Panc1 (cell line): ENCODE results near the gene WLS. TPM values are rescaled to one million over a fixed set of nuclear protein-coding genes. Genes with fewer than 3 reads are reported as not detected.

Source experiments
- ATAC-seq: fragments of 200-7000 bp; cut with Tn5 transposase; 2 replicates; pipeline ENCODE4 v1.9.1; 2020; ENCODE audit warnings: mild to moderate bottlenecking, moderate library complexity
- BruUV-seq: library from RNA; stranded (reverse); fragments of 400-500 nt; replicated peaks from 2 replicates; lab custom pipeline; 2021; lab: Mats Ljungman, UMichigan
- CTCF ChIA-PET: fragments of 300-600 bp; sonication (Branson Sonifier 250); formaldehyde crosslinking; loops from one replicate; lab custom pipeline; 2022; ENCODE audit warnings: antibody characterized with exemption; lab: Charles Lee
- POLR2A ChIA-PET: fragments of 300-600 bp; sonication (Branson Sonifier 250); formaldehyde crosslinking; loops from one replicate; lab custom pipeline; 2022; ENCODE audit warnings: antibody characterized with exemption; lab: Charles Lee
- DNase-seq: peaks from one replicate; pipeline ENCODE4 v3.0.0-alpha.2; 2010; ENCODE audit warnings: low read depth, low spot score
- H3K27ac ChIP-seq: 2 replicates; pipeline ENCODE4 v1.5.1; 2011; ENCODE audit warnings: mild to moderate bottlenecking, low read length, inconsistent platforms
- H3K27me3 ChIP-seq: fragments of 200-500 bp; sonication (Bioruptor generic); 2 replicates; pipeline ENCODE4 v1.6.0; 2014; ENCODE audit warnings: low read length, inconsistent platforms; ENCODE audit not compliant: control insufficient read depth, insufficient read depth
- H3K36me3 ChIP-seq: fragments of 200-500 bp; sonication (Bioruptor generic); 2 replicates; pipeline ENCODE4 v1.5.1; 2014; ENCODE audit warnings: inconsistent platforms, mild to moderate bottlenecking, low read length, moderate library complexity; ENCODE audit not compliant: control insufficient read depth, insufficient read depth
- H3K4me1 ChIP-seq: 2 replicates; pipeline ENCODE4 v1.5.1; 2011; ENCODE audit warnings: inconsistent platforms, mild to moderate bottlenecking, low read length, moderate library complexity; ENCODE audit not compliant: control insufficient read depth, insufficient read depth
- H3K4me3 ChIP-seq, 2 experiments: 2 replicates each; pipeline ENCODE4 v1.5.1; 2011 to 2012; ENCODE audit warnings: low read depth in 2 of 2, low read length in 2 of 2, mild to moderate bottlenecking in 2 of 2, inconsistent platforms in 1 of 2, moderate library complexity in 1 of 2
- H3K9me3 ChIP-seq: fragments of 200-500 bp; sonication (Bioruptor generic); 2 replicates; pipeline ENCODE4 v1.5.1; 2014; ENCODE audit warnings: low read depth, mild to moderate bottlenecking, inconsistent platforms, low read length, moderate library complexity; ENCODE audit not compliant: control insufficient read depth, insufficient read depth
- CTCF ChIP-seq: fragments of 450-650 bp; IDR thresholded peaks from 2 replicates; pipeline ENCODE4 v1.5.1; 2017; ENCODE audit warnings: mild to moderate bottlenecking
- POLR2AphosphoS5 ChIP-seq: IDR thresholded peaks from 2 replicates; pipeline ENCODE4 v1.6.1; 2012; ENCODE audit warnings: mild to moderate bottlenecking, low read depth, low read length, moderate library complexity
- REST ChIP-seq, 2 experiments: IDR thresholded peaks; 2 replicates each; pipeline ENCODE4 v1.6.1; 2011 to 2012; ENCODE audit warnings: low read depth in 2 of 2, control low read depth in 1 of 2, low read length in 1 of 2, mild to moderate bottlenecking in 1 of 2, moderate library complexity in 1 of 2; ENCODE audit not compliant: insufficient read depth in 1 of 2
- SIN3A ChIP-seq: IDR thresholded peaks from 2 replicates; pipeline ENCODE4 v1.6.1; 2012; ENCODE audit warnings: low read depth, mild to moderate bottlenecking, low read length, moderate library complexity, borderline replicate concordance; ENCODE audit not compliant: insufficient read depth
- TCF7L2 ChIP-seq: IDR thresholded peaks from 2 replicates; pipeline ENCODE4 v1.6.1; 2011; ENCODE audit warnings: mild to moderate bottlenecking, low read depth, low read length, inconsistent platforms
- in situ Hi-C: cut with HindIII; loops from 2 replicates; pipeline ENCODE4 v1.10.0; 2016; ENCODE audit warnings: low sequenced_read_pairs, low pct_unique_long_range_greater_than_20kb
- intact Hi-C: fragments of 100-400 bp; cut with micrococcal nuclease; formaldehyde crosslinking; loops from one replicate; pipeline ENCODE4 v1.10.0; 2022; ENCODE audit not compliant: unreplicated experiment
- total RNA-seq: library from RNA; stranded (reverse); gene quantifications from one replicate; pipeline ENCODE4 v1.2.1, GENCODE V29; 2021; ENCODE audit not compliant: unreplicated experiment

The WLS gene
- total RNA-seq, 1 experiment from 2014 or later = 29.6 TPM

- DNase-seq (no peak), ATAC-seq (no peak)
- TF ChIP-seq TCF7L2 = no peak
- no peak for TF ChIP-seq CTCF
- TF ChIP-seq SIN3A = no peak
- TF ChIP-seq REST (IDR thresholded peaks at IDR 0.05; ENCODE audit: insufficient read depth in 1 of 2, low read depth in 2 of 2, low read length in 1 of 2) = no peak
- no peak for TF ChIP-seq POLR2AphosphoS5
- ChIA-PET CTCF (no interaction called here), POLR2A (no interaction called here)
- no peak overlapping the region for H3K27ac ChIP-seq
- no TSS peak for BruUV-seq
- no peak overlapping the region for H3K4me3 ChIP-seq
- no peaks in the 10 kb centered on the region for H3K9me3 ChIP-seq
- H3K27me3 ChIP-seq = no peaks in the 10 kb centered on the region
- in situ Hi-C loops = no loop called here
- intact Hi-C loops = no loop called here
- H3K36me3 ChIP-seq = no peaks in the 10 kb centered on the region
- no peaks in the 10 kb centered on the region for H3K4me1 ChIP-seq
These were observed 91.0 kb downstream of the WLS start for GRCh38 chr1:68141071-68142021.

GRCh38 chr1:68140536-68140935, 91.8 kb downstream of the WLS start:
- ATAC-seq = no peak
- BruUV-seq = no TSS peak
- no peak overlapping the region for H3K4me3 ChIP-seq
- no peaks in the 10 kb centered on the region for H3K27me3 ChIP-seq
- ChIA-PET CTCF (no interaction called here), POLR2A (no interaction called here)
- intact Hi-C loops = no loop called here
- no peaks in the 10 kb centered on the region for H3K36me3 ChIP-seq
- H3K9me3 ChIP-seq = no peaks in the 10 kb centered on the region
- in situ Hi-C loops = no loop called here
- no peak for TF ChIP-seq SIN3A
- no peak for TF ChIP-seq REST (IDR thresholded peaks at IDR 0.05; ENCODE audit: insufficient read depth in 1 of 2, low read depth in 2 of 2, low read length in 1 of 2)
- no peak for TF ChIP-seq CTCF
- no peak for TF ChIP-seq TCF7L2
- TF ChIP-seq POLR2AphosphoS5 = no peak
- no peaks in the 10 kb centered on the region for H3K4me1 ChIP-seq
- no peak for DNase-seq
- H3K27ac ChIP-seq = no peak overlapping the region
